ENCODE results near the gene PRPH2.

Gene PRPH2

DNA sequence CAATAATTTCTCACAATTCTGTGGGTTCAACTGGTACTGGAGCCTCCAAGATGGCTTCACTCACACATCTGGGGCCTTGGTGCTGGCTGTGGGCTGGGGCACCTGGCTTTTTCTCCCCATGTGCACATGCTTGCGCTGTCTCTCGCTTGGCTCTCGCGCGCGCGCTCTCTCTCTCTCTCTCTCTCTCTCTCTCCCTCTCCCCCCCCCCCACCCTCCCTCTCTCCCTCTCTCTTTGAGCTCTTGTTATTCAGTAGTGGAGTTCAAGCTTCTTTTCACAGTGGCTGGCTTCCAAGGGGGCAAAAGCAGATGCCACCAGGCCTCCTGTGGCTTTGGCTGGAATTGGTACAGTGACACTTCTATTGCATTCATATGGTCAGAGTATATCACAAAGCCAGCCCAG is 34.3 kb upstream of the PRPH2 start:
- Histone ChIP-seq H3K9ac (ENCODE audit: low read length) (no peak overlapping the region), H3K4me3 (ENCODE audit: low read depth, low read length) (peak overlapping the region; percentile 18; the same call in 1 of the 2 replicates), H3K27ac (ENCODE audit: low read depth, low read length) (0 out of 2 replicates have a peak overlapping the region, but pooled peaks have one; percentile 47), H3K9me3 (ENCODE audit: control insufficient read depth, insufficient read depth, low read depth, low read length) (no peaks in the 10 kb centered on the region), H3K36me3 (ENCODE audit: control insufficient read depth, insufficient read depth, low read length) (peaks cover 5% of the 10 kb centered on the region; the same call in 1 of the 2 replicates), H3K27me3 (ENCODE audit: control insufficient read depth, insufficient read depth, low read length) (no peaks in the 10 kb centered on the region), H3K4me1 (ENCODE audit: control insufficient read depth, insufficient read depth, low read length) (peaks cover 40% of the 10 kb centered on the region)

DNA sequence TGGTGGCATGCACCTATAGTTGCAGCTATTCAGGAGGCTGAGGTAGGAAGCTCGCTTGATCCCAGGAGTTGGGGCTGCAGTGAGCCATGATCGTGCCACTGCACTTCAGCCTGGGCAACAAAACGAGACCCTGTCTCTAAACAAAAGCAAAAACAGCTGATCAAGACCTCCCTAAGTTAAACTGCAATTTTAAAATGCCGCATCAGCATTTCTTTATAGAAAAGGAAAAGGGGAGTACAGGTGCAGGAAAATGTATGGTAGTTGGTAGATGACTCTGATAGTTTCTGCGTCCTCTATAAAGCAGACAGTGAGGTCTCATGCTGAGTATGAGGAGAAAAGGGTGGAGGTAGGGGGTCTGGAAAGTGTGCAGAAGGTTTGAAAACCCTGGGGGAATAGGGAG is 32.4 kb upstream of the PRPH2 start:
- Histone ChIP-seq H3K9ac (ENCODE audit: low read length) (no peak overlapping the region), H3K27me3 (ENCODE audit: control insufficient read depth, insufficient read depth, low read length) (no peaks in the 10 kb centered on the region), H3K27ac (ENCODE audit: low read depth, low read length) (no peak overlapping the region), H3K9me3 (ENCODE audit: control insufficient read depth, insufficient read depth, low read depth, low read length) (no peaks in the 10 kb centered on the region), H3K36me3 (ENCODE audit: control insufficient read depth, insufficient read depth, low read length) (peaks cover 4% of the 10 kb centered on the region; the same call in 1 of the 2 replicates), H3K4me3 (ENCODE audit: low read depth, low read length) (no peak overlapping the region), H3K4me1 (ENCODE audit: control insufficient read depth, insufficient read depth, low read length) (peaks cover 38% of the 10 kb centered on the region)

DNA sequence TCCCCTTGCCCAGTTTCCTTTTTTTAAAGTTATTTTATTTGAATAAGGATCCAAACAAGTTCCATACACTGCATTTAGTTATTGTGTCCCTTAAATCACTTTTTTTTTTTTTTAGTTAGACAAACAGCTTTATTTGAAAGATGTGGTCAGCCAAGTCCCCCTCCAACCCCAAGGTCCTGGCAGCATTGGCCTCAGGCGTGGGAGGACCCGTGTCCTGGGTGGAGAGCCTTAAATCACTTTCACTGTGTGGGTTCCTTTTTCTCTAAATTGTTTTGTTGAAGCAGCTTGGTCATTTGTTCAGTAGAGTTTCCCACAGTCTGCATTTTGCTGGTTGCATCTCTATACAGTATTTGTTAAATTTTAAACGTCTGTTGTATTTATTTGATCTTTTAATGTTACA is 28.7 kb upstream of the PRPH2 start:
- Histone ChIP-seq H3K36me3 (ENCODE audit: control insufficient read depth, insufficient read depth, low read length) (no peaks in the 10 kb centered on the region), H3K4me3 (ENCODE audit: low read depth, low read length) (no peak overlapping the region), H3K27ac (ENCODE audit: low read depth, low read length) (no peak overlapping the region), H3K9ac (ENCODE audit: low read length) (no peak overlapping the region), H3K4me1 (ENCODE audit: control insufficient read depth, insufficient read depth, low read length) (peaks cover 21% of the 10 kb centered on the region), H3K27me3 (ENCODE audit: control insufficient read depth, insufficient read depth, low read length) (no peaks in the 10 kb centered on the region), H3K9me3 (ENCODE audit: control insufficient read depth, insufficient read depth, low read depth, low read length) (no peaks in the 10 kb centered on the region)

DNA sequence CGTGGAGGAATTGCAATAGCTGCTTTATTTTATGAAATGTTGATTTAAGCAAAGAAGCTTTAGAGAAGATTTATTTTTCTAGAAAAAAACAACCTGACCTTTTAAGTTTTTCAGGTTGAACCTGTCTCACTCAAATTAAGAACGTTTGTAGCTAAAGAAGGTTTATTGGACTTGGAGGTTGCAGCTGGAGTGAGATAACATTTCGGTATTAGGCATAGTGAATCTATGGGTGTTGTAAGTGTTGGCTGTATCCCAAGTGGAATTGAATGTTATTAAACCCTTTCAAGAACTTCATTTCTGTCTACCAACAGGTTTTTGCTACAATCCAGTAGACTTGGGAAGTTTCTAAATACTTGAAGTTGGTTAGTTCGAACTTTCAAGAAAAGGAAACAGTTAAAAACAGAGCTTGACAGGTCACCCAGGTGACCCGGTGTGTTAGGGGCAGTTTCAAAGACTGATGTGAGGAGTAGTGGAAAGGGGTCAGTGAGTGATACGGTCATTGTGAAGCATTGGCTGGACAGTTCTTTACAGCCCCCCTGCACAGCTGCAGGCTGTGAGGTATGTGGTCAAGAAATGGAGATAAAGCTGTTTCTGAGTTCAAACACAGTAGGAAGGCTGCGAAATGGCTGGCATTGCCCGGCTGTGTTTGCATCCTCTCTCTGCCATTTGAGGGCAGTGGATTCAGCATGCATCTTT is 26.0 kb upstream of the PRPH2 start:
- Histone ChIP-seq H3K36me3 (ENCODE audit: control insufficient read depth, insufficient read depth, low read length) (no peaks in the 10 kb centered on the region), H3K4me1 (ENCODE audit: control insufficient read depth, insufficient read depth, low read length) (peaks cover 10% of the 10 kb centered on the region), H3K9me3 (ENCODE audit: control insufficient read depth, insufficient read depth, low read depth, low read length) (no peaks in the 10 kb centered on the region), H3K4me3 (ENCODE audit: low read depth, low read length) (peak overlapping the region; percentile 71), H3K9ac (ENCODE audit: low read length) (no peak overlapping the region), H3K27me3 (ENCODE audit: control insufficient read depth, insufficient read depth, low read length) (no peaks in the 10 kb centered on the region), H3K27ac (ENCODE audit: low read depth, low read length) (no peak overlapping the region)

DNA sequence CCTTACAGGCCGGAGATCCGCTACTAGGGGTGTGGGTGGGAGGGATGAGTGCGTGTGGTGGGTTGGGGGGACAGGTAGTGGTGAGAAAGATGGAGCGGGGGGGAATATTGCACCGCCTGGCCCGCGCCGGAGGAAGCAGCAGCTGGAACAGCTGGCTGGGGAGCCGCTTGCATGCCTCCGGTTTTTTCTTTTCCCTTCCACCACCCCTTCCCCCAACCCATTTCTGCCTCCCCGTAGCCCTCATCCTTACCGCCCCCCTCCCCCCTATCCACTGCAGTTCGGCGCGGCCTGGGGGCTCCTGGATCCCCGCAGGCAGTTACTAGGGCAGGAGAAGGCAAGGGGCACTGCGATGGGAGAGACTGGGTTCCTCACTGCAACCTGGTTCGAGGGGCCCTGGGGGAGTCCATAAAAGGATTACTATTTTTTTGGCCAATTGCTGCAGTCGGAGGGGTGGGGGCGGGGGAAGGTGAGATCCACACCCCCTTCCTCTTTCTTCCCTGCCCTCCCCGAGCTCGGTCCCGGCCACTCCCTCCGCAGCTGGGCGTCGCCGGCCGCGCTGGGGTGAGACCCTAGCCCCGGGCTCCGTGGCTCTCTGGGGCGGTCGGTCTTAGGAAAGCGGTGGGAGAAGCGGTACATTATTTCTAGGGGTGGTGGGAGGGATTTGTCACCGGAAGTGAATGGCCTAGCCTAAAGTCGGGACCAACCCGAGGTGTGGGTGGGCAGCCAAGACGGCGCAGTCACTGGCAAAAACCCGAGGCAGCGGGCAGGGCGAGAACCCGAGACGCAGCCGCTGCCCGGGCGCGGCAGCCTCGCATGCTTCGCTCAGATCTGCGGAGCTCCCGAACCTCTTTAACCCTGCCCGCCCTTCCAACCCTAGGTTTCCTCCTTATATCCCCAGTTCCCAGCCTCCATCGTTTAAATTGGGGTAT is 24.3 kb upstream of the PRPH2 start:
- Histone ChIP-seq H3K4me1 (ENCODE audit: control insufficient read depth, insufficient read depth, low read length) (peaks cover 8% of the 10 kb centered on the region), H3K36me3 (ENCODE audit: control insufficient read depth, insufficient read depth, low read length) (no peaks in the 10 kb centered on the region), H3K27me3 (ENCODE audit: control insufficient read depth, insufficient read depth, low read length) (no peaks in the 10 kb centered on the region), H3K27ac (ENCODE audit: low read depth, low read length) (peak overlapping the region; percentile 95), H3K9ac (ENCODE audit: low read length) (peak overlapping the region; percentile 89), H3K4me3 (ENCODE audit: low read depth, low read length) (peak overlapping the region; percentile 71), H3K9me3 (ENCODE audit: control insufficient read depth, insufficient read depth, low read depth, low read length) (no peaks in the 10 kb centered on the region)

DNA sequence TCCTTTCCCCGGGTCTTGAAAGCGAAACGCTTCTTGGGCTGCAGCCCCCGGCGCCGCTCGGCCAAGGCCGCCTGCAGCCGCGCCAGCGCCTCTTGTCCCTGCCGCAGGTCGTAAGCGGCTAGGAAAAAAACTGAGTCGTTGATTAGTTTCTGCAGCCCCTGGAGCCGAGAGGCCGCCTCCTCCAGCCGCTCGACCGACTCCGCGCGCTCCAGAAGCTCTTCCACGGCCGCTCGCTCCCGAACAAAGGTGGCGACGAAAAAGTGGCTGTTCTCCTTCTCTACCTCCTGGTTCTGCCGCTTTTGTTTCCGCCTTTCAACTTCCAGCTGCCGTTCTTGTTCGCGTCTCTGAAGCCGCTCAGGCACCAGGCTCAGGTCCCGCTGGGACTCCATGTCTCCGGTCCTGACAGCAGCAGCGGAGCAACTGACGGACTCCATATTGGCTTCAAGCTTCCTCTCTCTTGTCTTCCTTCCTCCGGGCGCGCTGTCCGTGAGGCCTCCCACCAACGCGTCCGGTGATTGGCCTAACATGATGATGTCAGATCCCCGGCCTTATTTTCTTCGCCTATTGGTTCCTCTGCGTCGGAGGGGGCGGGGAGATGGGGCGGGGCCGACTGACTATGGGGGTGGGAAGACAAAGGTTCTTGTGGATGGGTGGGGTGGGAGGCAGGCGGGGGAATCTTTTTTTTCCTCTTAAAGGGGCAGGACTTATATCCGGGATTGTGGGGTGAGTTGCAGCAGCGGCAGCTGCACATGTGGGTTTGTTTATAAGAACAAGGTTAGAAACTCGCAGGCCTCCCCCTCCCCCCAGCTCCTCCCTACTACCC is 23.5 kb upstream of the PRPH2 start, which contains the start of gene TBCC:
TSS of gene TBCC (minus strand) at position 464 of the 823 bp plus-strand sequence. CDS start at position 434, 30 bp downstream.
- Histone ChIP-seq H3K9ac (ENCODE audit: low read length) (peak within 1 kb of the TSS; percentile 98), H3K27ac (ENCODE audit: low read depth, low read length) (peak within 1 kb of the TSS; percentile 95), H3K27me3 (ENCODE audit: control insufficient read depth, insufficient read depth, low read length) (no peaks in the 10 kb centered on the region), H3K36me3 (ENCODE audit: control insufficient read depth, insufficient read depth, low read length) (no peaks in the 10 kb centered on the region), H3K4me3 (ENCODE audit: low read depth, low read length) (peak within 1 kb of the TSS; percentile 97), H3K9me3 (ENCODE audit: control insufficient read depth, insufficient read depth, low read depth, low read length) (no peaks in the 10 kb centered on the region), H3K4me1 (ENCODE audit: control insufficient read depth, insufficient read depth, low read length) (peaks cover 8% of the 10 kb centered on the region)

DNA sequence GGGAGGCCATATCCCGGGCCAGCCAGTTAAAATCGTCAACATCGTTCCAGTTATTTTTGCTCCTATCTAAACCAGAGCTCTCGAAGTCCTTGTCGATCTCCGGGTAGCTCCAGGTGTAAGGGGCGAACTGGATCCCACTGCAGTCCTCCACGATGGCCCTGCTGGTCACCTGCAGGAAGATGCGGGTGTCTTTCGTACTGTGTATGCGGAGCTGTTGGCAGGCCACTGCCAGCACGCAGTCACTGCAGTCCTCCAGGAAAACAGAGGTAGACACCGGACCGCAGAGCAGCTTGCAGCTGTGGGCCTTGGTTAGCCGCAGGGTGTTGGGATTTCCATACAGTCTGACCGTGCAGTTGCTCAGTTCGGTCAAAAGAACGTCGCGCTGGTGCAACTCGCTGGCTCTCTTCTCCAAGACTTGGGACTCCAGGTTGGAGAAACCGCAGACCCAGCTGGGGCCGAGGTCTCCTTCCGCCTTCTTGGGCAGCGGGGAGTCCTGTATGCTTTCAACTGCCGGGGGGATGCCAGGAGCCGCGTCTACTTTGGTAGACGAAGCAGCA is 22.8 kb upstream of the PRPH2 start:
- Histone ChIP-seq H3K36me3 (ENCODE audit: control insufficient read depth, insufficient read depth, low read length) (no peaks in the 10 kb centered on the region), H3K4me3 (ENCODE audit: low read depth, low read length) (peak overlapping the region; percentile 97), H3K4me1 (ENCODE audit: control insufficient read depth, insufficient read depth, low read length) (peaks cover 8% of the 10 kb centered on the region), H3K9me3 (ENCODE audit: control insufficient read depth, insufficient read depth, low read depth, low read length) (no peaks in the 10 kb centered on the region), H3K27me3 (ENCODE audit: control insufficient read depth, insufficient read depth, low read length) (no peaks in the 10 kb centered on the region), H3K9ac (ENCODE audit: low read length) (peak overlapping the region; percentile 98), H3K27ac (ENCODE audit: low read depth, low read length) (peak overlapping the region; percentile 93)

DNA sequence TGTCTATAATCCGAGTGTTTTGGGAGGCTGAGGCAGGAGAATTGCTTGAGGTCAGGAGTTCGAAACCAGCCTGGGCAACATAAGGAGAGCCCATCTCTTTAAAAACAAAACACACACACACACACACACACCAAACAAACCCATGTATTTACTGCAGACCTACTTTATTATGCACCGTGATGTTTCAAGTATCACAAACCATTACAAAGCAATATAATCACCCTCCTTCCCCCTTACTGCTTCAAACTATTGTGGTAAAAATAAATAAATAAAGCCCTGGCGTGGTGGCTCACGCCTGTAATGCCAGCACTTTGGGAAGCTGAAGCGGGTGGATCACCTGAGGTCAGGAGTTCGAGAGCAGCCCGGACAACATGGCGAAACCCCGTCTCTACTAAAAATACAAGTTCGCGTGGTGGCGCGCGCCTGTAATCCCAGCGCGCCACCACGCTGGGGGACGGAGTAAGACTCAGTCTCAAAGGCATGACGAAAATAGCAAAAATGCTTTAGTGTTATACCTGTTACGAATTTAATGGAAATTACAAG is 22.0 kb upstream of the PRPH2 start:
- Histone ChIP-seq H3K36me3 (ENCODE audit: control insufficient read depth, insufficient read depth, low read length) (no peaks in the 10 kb centered on the region), H3K4me3 (ENCODE audit: low read depth, low read length) (peak overlapping the region; percentile 97), H3K9ac (ENCODE audit: low read length) (peak overlapping the region; percentile 98), H3K27ac (ENCODE audit: low read depth, low read length) (no peak overlapping the region), H3K27me3 (ENCODE audit: control insufficient read depth, insufficient read depth, low read length) (no peaks in the 10 kb centered on the region), H3K4me1 (ENCODE audit: control insufficient read depth, insufficient read depth, low read length) (peaks cover 8% of the 10 kb centered on the region), H3K9me3 (ENCODE audit: control insufficient read depth, insufficient read depth, low read depth, low read length) (no peaks in the 10 kb centered on the region)

DNA sequence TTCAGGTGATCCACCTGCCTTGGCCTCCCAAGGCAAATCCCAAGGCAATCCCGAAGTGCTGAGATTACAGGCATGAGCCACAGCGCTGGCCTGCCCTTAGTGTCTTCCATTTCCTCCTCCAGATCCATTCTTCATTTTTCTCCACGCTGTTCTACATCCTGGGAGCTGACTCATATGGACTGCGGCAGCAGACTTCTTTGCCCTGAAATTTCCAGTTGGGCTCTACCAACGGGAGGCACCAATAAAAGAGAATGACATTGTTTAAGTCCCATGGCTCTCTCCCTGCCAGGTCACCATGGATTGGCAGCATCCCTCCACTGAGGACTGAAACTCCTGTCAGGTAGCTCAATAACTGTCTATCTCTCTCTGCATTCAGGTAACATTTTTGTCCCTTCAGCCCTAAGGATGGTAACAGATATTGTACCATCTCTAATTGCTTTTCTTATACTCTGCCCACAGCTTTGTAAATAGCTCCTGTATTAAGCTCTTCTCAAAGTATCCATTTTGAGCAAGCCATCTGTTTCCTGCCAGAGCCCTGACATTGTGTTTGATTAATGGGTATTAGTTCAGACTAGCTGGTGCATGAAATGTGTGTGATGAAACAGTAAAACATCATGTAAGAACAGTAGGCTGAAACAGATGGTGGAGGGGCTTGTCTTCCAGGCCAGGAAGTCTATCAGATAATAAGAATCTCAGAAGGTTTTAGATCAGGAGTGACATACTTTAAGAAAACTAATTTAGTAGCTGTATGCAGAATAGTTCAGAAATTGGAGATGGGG is 19.9 kb upstream of the PRPH2 start:
- Histone ChIP-seq H3K27ac (ENCODE audit: low read depth, low read length) (no peak overlapping the region), H3K9me3 (ENCODE audit: control insufficient read depth, insufficient read depth, low read depth, low read length) (no peaks in the 10 kb centered on the region), H3K9ac (ENCODE audit: low read length) (no peak overlapping the region), H3K4me1 (ENCODE audit: control insufficient read depth, insufficient read depth, low read length) (no peaks in the 10 kb centered on the region), H3K4me3 (ENCODE audit: low read depth, low read length) (no peak overlapping the region), H3K36me3 (ENCODE audit: control insufficient read depth, insufficient read depth, low read length) (no peaks in the 10 kb centered on the region), H3K27me3 (ENCODE audit: control insufficient read depth, insufficient read depth, low read length) (no peaks in the 10 kb centered on the region)

DNA sequence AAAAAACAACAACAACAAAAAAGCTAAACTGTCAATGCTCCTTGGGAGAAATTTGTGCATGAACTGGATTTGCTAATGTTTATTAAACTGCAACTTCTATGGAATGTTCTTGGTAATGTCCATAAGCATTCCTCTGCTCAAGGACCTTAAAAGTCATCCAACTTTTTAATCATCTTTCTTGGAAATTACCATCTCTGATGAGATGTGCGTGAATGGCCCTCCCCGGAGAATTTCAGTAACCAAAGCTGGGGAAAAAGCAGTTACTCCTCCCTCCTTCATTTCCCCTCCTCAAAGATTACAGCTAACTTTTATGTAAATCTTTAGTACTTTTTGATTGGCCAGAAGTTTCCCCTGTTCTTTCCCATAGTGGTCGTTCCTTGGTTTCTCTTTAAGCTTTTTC is 18.3 kb upstream of the PRPH2 start:
- no peak overlapping the region for H3K27ac ChIP-seq (ENCODE audit: low read depth, low read length)
- no peaks in the 10 kb centered on the region for H3K36me3 ChIP-seq (ENCODE audit: control insufficient read depth, insufficient read depth, low read length)
- no peaks in the 10 kb centered on the region for H3K9me3 ChIP-seq (ENCODE audit: control insufficient read depth, insufficient read depth, low read depth, low read length)
- H3K27me3 ChIP-seq (ENCODE audit: control insufficient read depth, insufficient read depth, low read length), result no peaks in the 10 kb centered on the region
- H3K4me3 ChIP-seq (ENCODE audit: low read depth, low read length), result no peak overlapping the region
- no peaks in the 10 kb centered on the region for H3K4me1 ChIP-seq (ENCODE audit: control insufficient read depth, insufficient read depth, low read length)
- no peak overlapping the region for H3K9ac ChIP-seq (ENCODE audit: low read length)

All from HUES6 (cell line).